GM21619 (cell line): ENCODE results near the gene CPEB4.

Experiments used
- ATAC-seq: cut with Tn5 transposase; IDR thresholded peaks from one replicate; pipeline ENCODE4 v1.9.1; 2021; ENCODE audit not compliant: unreplicated experiment

CPEB4 gene

GRCh38 chr5:173858670-173859407, 29.3 kb upstream of the CPEB4 start:
- no peak for ATAC-seq

- ATAC-seq, result no peak
Observed at GRCh38 chr5:173859408-173860159, 28.6 kb upstream of the CPEB4 start.

- ATAC-seq, result no peak
Observed at GRCh38 chr5:173862047-173862477, 26.1 kb upstream of the CPEB4 start.

- no peak for ATAC-seq
Observed at GRCh38 chr5:173863359-173863758, 24.8 kb upstream of the CPEB4 start.

- no peak for ATAC-seq
Observed at GRCh38 chr5:173864126-173865050, 23.8 kb upstream of the CPEB4 start.

GRCh38 chr5:173866243-173866857, 21.8 kb upstream of the CPEB4 start:
- no peak for ATAC-seq

GRCh38 chr5:173866858-173867679, 21.1 kb upstream of the CPEB4 start:
- ATAC-seq, result no peak

GRCh38 chr5:173868096-173868880, 19.9 kb upstream of the CPEB4 start:
- ATAC-seq, result no peak

GRCh38 chr5:173869316-173869715, 18.8 kb upstream of the CPEB4 start:
- no peak for ATAC-seq

- ATAC-seq, result no peak
Observed at GRCh38 chr5:173872957-173873305, 15.2 kb upstream of the CPEB4 start.

GRCh38 chr5:173873306-173873922, 14.7 kb upstream of the CPEB4 start:
- ATAC-seq, result no peak

GRCh38 chr5:173875189-173875588, 13.0 kb upstream of the CPEB4 start:
- no peak for ATAC-seq

GRCh38 chr5:173878224-173878967, 9.8 kb upstream of the CPEB4 start:
- no peak for ATAC-seq

GRCh38 chr5:173880306-173880985, 7.7 kb upstream of the CPEB4 start:
- ATAC-seq, result no peak

GRCh38 chr5:173881811-173882575, 6.2 kb upstream of the CPEB4 start:
- ATAC-seq, result no peak

- ATAC-seq, result no peak
Observed at GRCh38 chr5:173882632-173883031, 5.5 kb upstream of the CPEB4 start.

- ATAC-seq, result no peak
Observed at GRCh38 chr5:173883347-173883924, 4.7 kb upstream of the CPEB4 start.
